Small intestine (tissue), 7 donors: ENCODE results near the gene STPG3. TPM values are rescaled to one million over a fixed set of nuclear protein-coding genes. Genes with fewer than 3 reads are reported as not detected.

Experiments
- DNase-seq, 2 donors: peaks; one replicate each; pipeline versions ENCODE4 v3.0.0 to v3.0.0-alpha.2; 2013
- FAIRE-seq: peaks from 2 replicates; lab custom pipeline; 2012; peaks lifted over from hg19 to GRCh38; lab: Jason Lieb, UNC
- H3K27ac ChIP-seq, 3 donors: one replicate each; pipeline ENCODE4 v1.5.1; 2013; ENCODE audit warnings: low read length in 2 of 3, mild to moderate bottlenecking in 2 of 3, control low read depth in 1 of 3, inconsistent platforms in 1 of 3, low read depth in 1 of 3, moderate library complexity in 1 of 3
- H3K27me3 ChIP-seq, 3 donors: one replicate each; pipeline ENCODE4 v1.6.1; 2013; ENCODE audit warnings: low read length in 3 of 3, inconsistent platforms in 1 of 3; ENCODE audit not compliant: control insufficient read depth in 3 of 3, insufficient read depth in 3 of 3
- H3K36me3 ChIP-seq, 3 donors: one replicate each; pipeline ENCODE4 v1.6.1; 2013; ENCODE audit warnings: low read length in 3 of 3, inconsistent platforms in 1 of 3, low read depth in 1 of 3, mild to moderate bottlenecking in 1 of 3, moderate library complexity in 1 of 3; ENCODE audit not compliant: control insufficient read depth in 3 of 3, insufficient read depth in 2 of 3
- H3K4me1 ChIP-seq, 3 donors: one replicate each; pipeline ENCODE4 v1.6.1; 2013; ENCODE audit warnings: low read length in 2 of 3, inconsistent platforms in 1 of 3, low read depth in 1 of 3, mild to moderate bottlenecking in 1 of 3, moderate library complexity in 1 of 3; ENCODE audit not compliant: control insufficient read depth in 3 of 3, insufficient read depth in 2 of 3
- H3K4me3 ChIP-seq, 3 donors: one replicate each; pipeline ENCODE4 v1.5.1; 2013; ENCODE audit warnings: low read length in 3 of 3, control low read depth in 1 of 3, inconsistent platforms in 1 of 3, low read depth in 1 of 3, mild to moderate bottlenecking in 1 of 3, moderate library complexity in 1 of 3
- H3K9me3 ChIP-seq, 2 donors: one replicate each; pipeline ENCODE4 v1.6.1; 2013; ENCODE audit warnings: low read depth in 1 of 2, low read length in 1 of 2; ENCODE audit not compliant: control insufficient read depth in 2 of 2, insufficient read depth in 1 of 2
- WGBS, 3 donors: extraction: QIAGEN DNeasy Blood & Tissue Kit; methylation state at CpG; one replicate each; pipeline ENCODE4 v1.1.7; 2013; 5-methylcytosine and 5-hydroxymethylcytosine counted together
- polyA plus RNA-seq, 4 donors: library from polyadenylated mRNA; stranded (reverse) in 3 of 4; unstranded in 1 of 4; fragments of 200-250 nt in 3 of 4; fragments of 120-200 nt in 1 of 4; gene quantifications; one replicate each; pipeline versions ENCODE4 v1.2.1 to v1.2.3, GENCODE V29; 2013
- donor health status: healthy with polysubstance abuse.
- donor health status: control.
- donor health status: control.
- donor health status: Bipolar disorder and iron deficiency.
- donor health status: healthy.

STPG3 gene
- polyA plus RNA-seq, 4 donors = 3.9 TPM; not detected in 3

DNA sequence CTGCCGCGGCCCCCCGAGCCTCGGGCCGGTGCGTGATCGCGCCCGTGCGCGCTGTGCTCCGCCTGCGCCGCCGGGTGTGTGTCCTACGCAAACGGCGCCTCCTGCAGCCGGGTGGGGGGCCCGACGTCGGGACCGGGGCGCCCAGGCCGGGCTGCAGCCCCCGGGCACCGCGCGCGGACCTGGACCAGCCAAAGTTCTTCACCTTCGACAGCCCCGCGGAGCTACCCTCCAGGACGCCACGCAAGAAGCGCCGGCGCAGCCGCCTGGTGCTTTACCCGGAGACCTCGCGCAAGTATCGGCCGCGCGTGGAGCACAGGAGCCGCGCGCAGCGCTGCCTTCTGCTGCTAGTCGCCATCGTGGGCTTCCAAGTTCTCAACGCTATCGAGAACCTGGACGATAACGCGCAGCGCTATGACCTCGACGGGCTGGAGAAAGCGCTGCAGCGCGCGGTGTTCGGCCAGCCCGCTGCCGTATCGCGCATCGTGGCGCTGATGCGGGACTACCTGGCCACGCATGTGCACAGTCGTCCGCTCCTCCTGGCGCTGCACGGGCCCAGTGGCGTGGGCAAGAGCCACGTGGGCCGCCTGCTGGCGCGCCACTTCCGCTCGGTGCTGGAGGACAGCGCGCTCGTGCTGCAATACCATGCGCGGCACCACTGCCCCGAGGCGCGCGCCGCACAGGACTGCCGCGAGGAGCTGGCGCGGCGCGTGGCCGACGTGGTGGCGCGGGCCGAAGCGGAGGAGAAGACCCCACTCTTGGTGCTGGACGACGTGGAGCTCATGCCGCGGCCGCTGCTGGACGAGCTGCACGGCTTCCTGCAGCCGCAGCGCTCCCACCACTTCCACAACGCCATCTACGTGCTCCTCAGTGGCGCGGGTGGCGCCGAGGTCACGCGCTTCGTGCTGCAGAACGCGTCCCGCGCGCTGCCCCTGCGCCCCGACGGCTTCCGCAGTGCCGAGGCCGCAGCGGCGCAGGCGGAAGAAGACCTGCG, 27.9 kb downstream of the STPG3 start:
- Histone ChIP-seq H3K4me1 (peaks cover 2 to 53% (median 9%) of the 10 kb centered on the region in 3 donors), H3K9me3 (no peaks in the 10 kb centered on the region), H3K36me3 (peaks cover 0 to 57% (median 2%) of the 10 kb centered on the region in 3 donors), H3K27me3 (peaks cover 0 to 9% (median 0%) of the 10 kb centered on the region in 3 donors), H3K4me3 (peak overlapping the region; percentile 56 to 87 (median 69)), H3K27ac (no peak overlapping the region)
- DNase-seq (no peak), FAIRE-seq (no peak)
- 81 to 88% (median 87%) methylated on average over 122 to 139 of the region's 139 CpGs for WGBS, 3 donors

DNA sequence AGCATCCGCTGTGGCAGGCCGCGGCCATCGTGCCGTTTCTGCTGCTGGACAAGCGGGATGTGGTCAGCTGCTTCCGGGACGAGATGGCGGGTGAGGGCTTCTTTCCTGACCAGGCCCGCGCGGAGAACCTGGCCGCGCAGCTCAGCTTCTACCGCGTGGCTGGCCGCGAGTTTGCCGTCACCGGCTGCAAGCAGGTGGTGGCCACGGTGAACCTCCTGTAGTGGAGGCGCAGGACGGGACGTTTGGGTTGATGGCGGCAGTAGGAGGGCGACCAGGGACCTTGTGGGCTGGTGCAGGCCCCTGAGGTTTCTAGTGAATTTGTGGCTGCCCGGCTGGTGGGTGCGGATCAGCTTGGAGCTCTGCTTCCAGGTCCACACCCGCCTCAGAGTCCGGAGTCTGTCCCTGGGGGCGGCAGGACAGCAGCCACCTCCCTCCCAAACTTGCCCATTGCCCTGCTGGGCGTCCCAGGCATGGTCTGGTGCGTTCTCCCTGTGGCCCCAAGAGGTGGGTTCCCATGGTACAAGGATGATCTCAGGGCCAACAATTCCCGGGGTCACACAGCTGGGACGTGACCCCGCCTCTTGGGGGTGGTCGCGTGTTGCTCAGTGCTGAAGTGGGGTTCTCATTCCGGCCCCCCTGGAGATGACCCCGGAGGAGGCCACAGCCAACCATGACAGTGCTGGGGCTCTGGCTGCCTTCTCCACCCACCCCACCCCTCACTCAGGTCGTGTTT, 28.8 kb downstream of the STPG3 start:
- WGBS, 3 donors = 82 to 86% (median 84%) methylated on average over 40 to 41 of the region's 41 CpGs
- Histone ChIP-seq H3K4me1 (peaks cover 0 to 47% (median 9%) of the 10 kb centered on the region in 3 donors), H3K27ac (no peak overlapping the region), H3K4me3 (no peak overlapping the region), H3K9me3 (peaks cover 0 to 6% of the 10 kb centered on the region in 2 donors), H3K27me3 (peaks cover 0 to 9% (median 0%) of the 10 kb centered on the region in 3 donors), H3K36me3 (peaks cover 0 to 50% (median 2%) of the 10 kb centered on the region in 3 donors)
- DNase-seq (peak in 1 of 2 donors; percentile 23), FAIRE-seq (no peak)

DNA sequence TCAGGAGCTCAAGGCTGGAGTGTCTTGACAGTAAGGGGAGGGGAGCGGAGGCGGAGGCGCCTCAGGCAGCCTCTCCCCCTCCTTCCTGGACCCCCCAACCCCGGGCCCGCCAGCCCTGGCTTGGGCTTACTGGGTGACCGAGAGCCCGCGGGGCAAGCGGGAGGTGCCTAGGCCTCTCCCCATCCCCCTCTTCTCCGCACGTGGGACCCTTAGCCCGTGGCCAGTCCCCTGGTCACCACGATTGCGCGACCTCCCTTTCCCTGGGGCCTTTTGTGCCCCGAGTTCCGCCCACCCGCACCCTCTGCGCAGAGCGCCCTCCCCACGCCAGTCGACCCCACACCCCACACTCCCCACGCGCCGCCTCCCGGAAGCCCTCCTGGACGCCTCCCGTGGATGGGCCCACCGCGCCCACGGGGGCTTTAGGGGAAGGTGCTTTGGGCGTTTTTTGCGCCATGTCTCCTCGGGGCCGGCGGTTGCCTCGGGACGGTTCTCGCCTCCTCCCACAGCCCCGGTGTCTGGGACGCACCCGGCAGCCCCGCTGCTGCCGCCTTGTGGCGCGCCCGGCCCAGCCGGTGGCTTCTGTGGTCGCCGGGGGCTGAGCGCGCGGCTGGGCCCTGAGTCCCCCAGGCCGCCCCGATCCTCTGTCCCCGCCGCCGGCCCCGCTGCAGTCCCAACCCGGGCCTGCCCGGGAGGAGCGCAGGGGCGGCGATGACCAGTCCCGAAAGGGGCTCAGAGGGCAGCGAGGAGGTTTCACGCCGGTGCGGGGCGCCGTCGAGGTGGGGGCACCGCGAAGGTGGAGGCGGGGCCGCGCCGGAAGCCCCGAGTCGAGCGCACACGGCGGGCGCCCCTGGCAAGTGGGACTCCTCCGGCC, 29.6 kb downstream of the STPG3 start:
- peaks cover 0 to 10% of the 10 kb centered on the region in 2 donors for H3K9me3 ChIP-seq
- peaks cover 0 to 9% (median 0%) of the 10 kb centered on the region in 3 donors for H3K27me3 ChIP-seq
- peak in 1 of 2 donors; percentile 59 for DNase-seq
- peaks cover 0 to 42% (median 9%) of the 10 kb centered on the region in 3 donors for H3K4me1 ChIP-seq
- H3K36me3 ChIP-seq = peaks cover 0 to 44% (median 2%) of the 10 kb centered on the region in 3 donors
- 41 to 77% (median 62%) methylated on average over 27 to 85 of the region's 85 CpGs for WGBS, 3 donors
- no peak for FAIRE-seq
- no peak overlapping the region for H3K27ac ChIP-seq
- peak overlapping the region in 2 of 3 donors; percentile 21 to 22 for H3K4me3 ChIP-seq

- WGBS, 3 donors = 72 to 90% (median 89%) methylated on average over 36 to 39 of the region's 39 CpGs
- no peak for FAIRE-seq
- Histone ChIP-seq H3K36me3 (peaks cover 0 to 40% (median 2%) of the 10 kb centered on the region in 3 donors), H3K27me3 (peaks cover 0 to 9% (median 0%) of the 10 kb centered on the region in 3 donors), H3K9me3 (peaks cover 0 to 10% of the 10 kb centered on the region in 2 donors), H3K27ac (no peak overlapping the region), H3K4me1 (peaks cover 0 to 35% (median 8%) of the 10 kb centered on the region in 3 donors), H3K4me3 (no peak overlapping the region)
- no peak for DNase-seq
Observed at GRCh38 chr9:137281345-137282116, 30.4 kb downstream of the STPG3 start.

DNA sequence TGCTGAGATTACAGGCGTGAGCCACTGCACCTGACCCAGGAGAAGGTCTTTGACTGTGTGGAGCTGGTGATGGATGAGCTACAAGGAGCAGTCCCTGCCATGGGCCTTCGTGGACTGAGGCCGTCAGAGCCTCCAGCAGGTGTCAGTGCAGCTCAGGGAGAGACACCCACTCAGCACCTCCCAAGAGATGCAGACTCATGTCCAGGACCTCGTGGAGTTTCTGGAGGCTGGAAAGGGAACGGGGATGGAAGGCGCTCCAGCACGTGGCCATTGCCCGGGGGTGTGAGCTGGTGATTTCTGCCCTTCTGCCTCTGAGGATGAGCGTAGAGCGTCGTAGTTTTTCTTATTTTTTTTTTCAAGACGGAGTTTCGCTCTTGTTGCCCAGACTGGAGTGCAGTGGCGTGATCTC, 35.9 kb downstream of the STPG3 start:
- DNase-seq (peak; percentile 89 to 90), FAIRE-seq (no peak)
- H3K36me3 ChIP-seq = peaks cover 0 to 13% (median 0%) of the 10 kb centered on the region in 3 donors
- no peaks in the 10 kb centered on the region for H3K4me1 ChIP-seq
- H3K27ac ChIP-seq = no peak overlapping the region
- H3K4me3 ChIP-seq = no peak overlapping the region
- H3K27me3 ChIP-seq = no peaks in the 10 kb centered on the region
- H3K9me3 ChIP-seq = peaks cover 0 to 10% of the 10 kb centered on the region in 2 donors
- WGBS, 3 donors = 41 to 47% (median 41%) methylated on average over 14 of the region's 14 CpGs

GRCh38 chr9:137293094-137293481, 42.0 kb downstream of the STPG3 start:
- peaks cover 0 to 18% (median 0%) of the 10 kb centered on the region in 3 donors for H3K36me3 ChIP-seq
- peaks cover 0 to 12% of the 10 kb centered on the region in 2 donors for H3K9me3 ChIP-seq
- H3K4me1 ChIP-seq = peaks cover 0 to 39% (median 0%) of the 10 kb centered on the region in 3 donors
- WGBS, 3 donors = 39 to 67% (median 60%) methylated on average over 15 of the region's 15 CpGs
- peaks cover 0 to 6% (median 0%) of the 10 kb centered on the region in 3 donors for H3K27me3 ChIP-seq
- peak overlapping the region; percentile 91 to 95 (median 94) for H3K27ac ChIP-seq
- FAIRE-seq (no peak), DNase-seq (no peak)
- H3K4me3 ChIP-seq = peak overlapping the region in 1 of 3 donors; percentile 2

GRCh38 chr9:137293482-137294090, 42.5 kb downstream of the STPG3 start:
- FAIRE-seq (no peak), DNase-seq (peak; percentile 95 to 99)
- peaks cover 0 to 23% (median 0%) of the 10 kb centered on the region in 3 donors for H3K36me3 ChIP-seq
- WGBS, 3 donors = 18 to 60% (median 34%) methylated on average over 29 of the region's 29 CpGs
- peak overlapping the region; percentile 91 to 95 (median 94) for H3K27ac ChIP-seq
- H3K4me1 ChIP-seq = peaks cover 0 to 44% (median 0%) of the 10 kb centered on the region in 3 donors
- peaks cover 0 to 12% of the 10 kb centered on the region in 2 donors for H3K9me3 ChIP-seq
- peak overlapping the region in 1 of 3 donors; percentile 17 for H3K4me3 ChIP-seq
- peaks cover 0 to 6% (median 0%) of the 10 kb centered on the region in 3 donors for H3K27me3 ChIP-seq
